SK-N-MC (cell line): ENCODE results near the gene OCRL.

ENCODE experiments used
- EZH2 ChIP-seq: fragments of 200-600 bp; sonication (generic); IDR thresholded peaks from one replicate; pipeline ENCODE4 v1.6.1; 2017; ENCODE audit warnings: antibody characterized with exemption
- POLR2AphosphoS5 ChIP-seq: IDR thresholded peaks from 2 replicates; pipeline ENCODE4 v1.6.1; 2012; ENCODE audit warnings: mild to moderate bottlenecking, low read depth, low read length, borderline replicate concordance

DNA sequence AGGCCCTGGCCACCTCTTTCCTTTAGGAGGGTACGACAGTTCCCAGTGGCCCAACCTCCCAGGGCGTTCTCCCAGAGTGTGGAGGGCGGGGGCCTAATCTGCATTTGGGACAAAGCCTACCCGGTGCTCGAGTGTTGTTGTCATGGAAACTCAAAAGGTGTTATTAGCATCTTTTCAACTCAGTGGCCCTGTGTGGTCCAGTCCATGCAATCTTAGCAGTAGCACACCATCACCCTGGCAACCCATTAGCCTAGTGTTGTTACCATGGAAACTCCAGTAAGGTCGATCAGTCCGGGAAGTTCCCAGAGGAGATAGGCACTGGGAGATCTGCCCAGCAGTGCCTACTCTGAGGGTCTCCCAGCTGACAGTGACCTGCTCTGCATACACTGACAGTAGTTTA is 94.5 kb downstream of the OCRL start:
- TF ChIP-seq POLR2AphosphoS5 (no peak), EZH2 (no peak)
